Uterus (tissue), 4 donors: Measurements from ENCODE around the gene HDLBP. TPM values are rescaled to one million over a fixed set of nuclear protein-coding genes. Genes with fewer than 3 reads are reported as not detected.

Experiments used
- DNase-seq, 2 donors: peaks; one replicate each; pipeline ENCODE4 v3.0.0-alpha.2; 2019 to 2020
- H3K27ac ChIP-seq, 2 donors: fragments of 200-600 bp; sonication (generic); 1 replicate in 1 of 2; 2 replicates in 1 of 2; pipeline ENCODE4 v1.5.1; 2016 to 2018
- H3K27me3 ChIP-seq, 2 donors: fragments of 200-600 bp; sonication (generic); one replicate each; pipeline ENCODE4 v1.5.1; 2018 to 2019; ENCODE audit warnings: control low read depth in 1 of 2
- H3K36me3 ChIP-seq, 2 donors: fragments of 200-600 bp; sonication (generic); one replicate each; pipeline ENCODE4 v1.5.1; 2019; ENCODE audit warnings: control low read depth in 1 of 2
- H3K4me1 ChIP-seq, 2 donors: fragments of 200-600 bp; sonication (generic); one replicate each; pipeline ENCODE4 v1.5.1; 2018 to 2019; ENCODE audit warnings: control low read depth in 1 of 2
- H3K4me3 ChIP-seq, 2 donors: fragments of 200-600 bp; sonication (generic); 1 replicate in 1 of 2; 2 replicates in 1 of 2; pipeline ENCODE4 v1.5.1; 2018 to 2019; ENCODE audit warnings: mild to moderate bottlenecking in 1 of 2
- H3K9me3 ChIP-seq, 2 donors: fragments of 200-600 bp; sonication (generic); one replicate each; pipeline ENCODE4 v1.5.1; 2019; ENCODE audit warnings: control low read depth in 1 of 2
- CTCF ChIP-seq, 4 experiments: fragments of 200-600 bp in 2 of 4; fragments of 450-650 bp in 2 of 4; sonication (generic) in 2 of 4; IDR thresholded peaks; one replicate each; pipeline ENCODE4 v1.5.1; 2016 to 2019; ENCODE audit warnings: antibody characterized with exemption in 4 of 4, mild to moderate bottlenecking in 2 of 4, moderate library complexity in 1 of 4
- POLR2A ChIP-seq, 2 donors: fragments of 450-650 bp; IDR thresholded peaks; one replicate each; pipeline ENCODE4 v1.6.1; 2016; ENCODE audit warnings: antibody characterized with exemption in 2 of 2, mild to moderate bottlenecking in 1 of 2, moderate library complexity in 1 of 2
- intact Hi-C: fragments of 100-400 bp; cut with DNase I; formaldehyde crosslinking; loops from one replicate; pipeline ENCODE4 v1.15.1; 2023; ENCODE audit warnings: low total_unique reads
- total RNA-seq, 4 donors: library from RNA; depleted of rRNA in 3 of 4; stranded (reverse); fragments of >200 nt in 3 of 4; gene quantifications; one replicate each; pipeline versions ENCODE4 v1.1.0 to v1.2.4, GENCODE V29; 2014 to 2023
- donor health status: DM: yes; HTN: yes; CAD: no.

HDLBP gene
- total RNA-seq, 4 donors from 2014 or later: 226 to 1,465 (median 466) TPM

- DNase-seq: no peak
- TF ChIP-seq CTCF (IDR thresholded peaks at IDR 0.05) (no peak), POLR2A (IDR thresholded peaks at IDR 0.05) (no peak)
- H3K36me3 ChIP-seq: no peaks in the 10 kb centered on the region
Measured at GRCh38 chr2:241260911-241261310, 54.6 kb downstream of the HDLBP start.

GRCh38 chr2:241258505-241259280 lies 56.8 kb downstream of the HDLBP start:
- Histone ChIP-seq H3K9me3 (no peaks in the 10 kb centered on the region), H3K36me3 (no peaks in the 10 kb centered on the region), H3K4me1 (no peaks in the 10 kb centered on the region), H3K27me3 (no peaks in the 10 kb centered on the region), H3K27ac (no peak overlapping the region), H3K4me3 (no peak overlapping the region)
- TF ChIP-seq POLR2A (IDR thresholded peaks at IDR 0.05) (no peak), CTCF (IDR thresholded peaks at IDR 0.05) (no peak)
- no peak for DNase-seq
- intact Hi-C loops: no loop called here

More at GRCh38 chr2:241260911-241261310, 54.6 kb downstream of the HDLBP start:
- no peak overlapping the region for H3K4me3 ChIP-seq
- no peaks in the 10 kb centered on the region for H3K27me3 ChIP-seq
- intact Hi-C loops: no loop called here
- H3K9me3 ChIP-seq: no peaks in the 10 kb centered on the region
- H3K4me1 ChIP-seq: no peaks in the 10 kb centered on the region
- H3K27ac ChIP-seq: no peak overlapping the region

GRCh38 chr2:241257419-241258032 lies 57.9 kb downstream of the HDLBP start:
- Histone ChIP-seq H3K9me3 (no peaks in the 10 kb centered on the region), H3K4me3 (no peak overlapping the region), H3K4me1 (no peaks in the 10 kb centered on the region), H3K36me3 (no peaks in the 10 kb centered on the region), H3K27me3 (no peaks in the 10 kb centered on the region), H3K27ac (no peak overlapping the region)
- DNase-seq: no peak
- no peak for TF ChIP-seq CTCF (IDR thresholded peaks at IDR 0.05)
- TF ChIP-seq POLR2A (IDR thresholded peaks at IDR 0.05): no peak
- intact Hi-C loops: no loop called here

GRCh38 chr2:241256168-241256545 lies 59.3 kb downstream of the HDLBP start:
- Histone ChIP-seq H3K4me3 (no peak overlapping the region), H3K27me3 (no peaks in the 10 kb centered on the region), H3K36me3 (no peaks in the 10 kb centered on the region), H3K4me1 (no peaks in the 10 kb centered on the region), H3K9me3 (no peaks in the 10 kb centered on the region), H3K27ac (no peak overlapping the region)
- TF ChIP-seq CTCF (IDR thresholded peaks at IDR 0.05) (no peak), POLR2A (IDR thresholded peaks at IDR 0.05) (no peak)
- intact Hi-C loops: no loop called here
- peak in 1 of 2 donors; percentile 11 for DNase-seq

GRCh38 chr2:241255542-241256167 lies 59.8 kb downstream of the HDLBP start:
- Histone ChIP-seq H3K36me3 (no peaks in the 10 kb centered on the region), H3K9me3 (no peaks in the 10 kb centered on the region), H3K4me1 (no peaks in the 10 kb centered on the region), H3K27me3 (no peaks in the 10 kb centered on the region), H3K4me3 (no peak overlapping the region), H3K27ac (no peak overlapping the region)
- DNase-seq: peak in 1 of 2 donors; percentile 11
- no peak for TF ChIP-seq CTCF (IDR thresholded peaks at IDR 0.05)
- TF ChIP-seq POLR2A (IDR thresholded peaks at IDR 0.05): no peak
- intact Hi-C loops: no loop called here
